ENCODE results near the gene MCF2L.

Gene MCF2L

DNA sequence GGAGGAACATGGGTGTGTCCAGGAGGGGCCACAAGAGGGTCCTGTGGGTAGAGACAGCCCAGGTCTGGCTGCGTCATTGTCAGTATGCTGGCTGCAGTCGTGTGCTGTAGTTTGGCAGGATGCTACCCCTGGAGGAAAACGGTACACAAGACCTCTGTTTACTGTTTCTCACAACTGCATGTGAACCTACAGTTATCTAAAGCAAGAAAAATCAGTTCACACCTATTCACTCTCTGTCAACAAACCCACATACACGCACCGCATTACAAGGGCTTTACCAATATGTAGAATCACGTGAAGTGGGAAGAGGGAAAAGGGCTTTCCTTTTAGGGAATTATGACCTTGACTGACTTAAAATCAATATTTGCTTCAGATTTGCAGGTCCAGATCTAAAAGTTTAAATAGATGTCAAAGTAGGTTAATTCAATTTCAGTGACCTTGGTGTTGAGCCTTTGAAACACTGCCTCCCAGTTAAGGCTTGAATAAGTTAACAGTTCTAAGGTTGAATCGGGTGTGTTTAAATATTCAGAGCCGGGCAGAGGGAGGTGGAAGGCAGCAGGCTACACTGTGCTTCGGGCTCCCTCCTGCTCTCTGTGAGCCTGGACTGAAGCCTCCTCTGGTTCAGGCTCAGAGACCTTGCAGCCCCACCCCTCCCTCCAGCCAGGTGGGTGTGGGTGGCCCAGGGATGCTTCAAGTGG lies 17.2 kb upstream of the MCF2L start:
- no peak for DNase-seq (ENCODE audit: low read depth)

DNA sequence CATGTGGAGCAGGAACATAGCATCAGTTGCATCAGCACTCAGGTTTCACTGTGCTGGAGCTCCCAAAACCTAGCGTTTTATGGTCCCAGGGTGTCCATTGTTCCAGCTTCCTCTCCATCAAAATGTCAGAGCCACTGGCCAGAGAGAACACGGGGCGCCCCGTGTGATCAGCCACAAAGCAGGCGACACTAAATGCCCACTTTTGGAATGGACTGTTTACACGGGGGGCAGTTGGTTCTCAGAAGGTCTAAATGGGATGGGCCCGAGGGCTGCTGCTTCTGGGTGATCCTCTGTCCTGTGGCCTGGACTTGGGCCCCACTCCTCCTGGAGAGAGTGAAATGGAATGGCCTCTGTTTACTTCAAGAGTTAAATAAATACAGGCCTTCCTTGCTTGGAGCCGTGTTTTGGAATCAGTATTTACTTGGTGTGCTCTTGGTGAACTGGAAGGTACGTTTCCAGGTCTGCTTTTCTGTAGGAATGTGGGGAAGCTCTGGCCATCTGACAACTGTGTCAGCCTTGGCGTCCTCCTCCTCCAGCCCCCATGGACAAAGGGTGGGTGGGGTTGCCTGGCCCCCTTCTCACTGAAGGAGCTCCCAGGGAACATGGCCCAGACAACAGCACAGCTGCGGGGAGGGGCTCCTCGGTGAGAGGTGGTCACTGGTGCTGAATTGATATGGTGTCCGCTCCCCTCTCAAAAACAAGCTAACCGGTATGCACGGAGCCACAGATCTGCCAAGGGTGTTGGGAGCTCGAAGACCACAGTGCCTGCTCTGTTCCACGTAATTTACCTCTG lies 16.1 kb upstream of the MCF2L start:
- no peak for DNase-seq (ENCODE audit: low read depth)

DNA sequence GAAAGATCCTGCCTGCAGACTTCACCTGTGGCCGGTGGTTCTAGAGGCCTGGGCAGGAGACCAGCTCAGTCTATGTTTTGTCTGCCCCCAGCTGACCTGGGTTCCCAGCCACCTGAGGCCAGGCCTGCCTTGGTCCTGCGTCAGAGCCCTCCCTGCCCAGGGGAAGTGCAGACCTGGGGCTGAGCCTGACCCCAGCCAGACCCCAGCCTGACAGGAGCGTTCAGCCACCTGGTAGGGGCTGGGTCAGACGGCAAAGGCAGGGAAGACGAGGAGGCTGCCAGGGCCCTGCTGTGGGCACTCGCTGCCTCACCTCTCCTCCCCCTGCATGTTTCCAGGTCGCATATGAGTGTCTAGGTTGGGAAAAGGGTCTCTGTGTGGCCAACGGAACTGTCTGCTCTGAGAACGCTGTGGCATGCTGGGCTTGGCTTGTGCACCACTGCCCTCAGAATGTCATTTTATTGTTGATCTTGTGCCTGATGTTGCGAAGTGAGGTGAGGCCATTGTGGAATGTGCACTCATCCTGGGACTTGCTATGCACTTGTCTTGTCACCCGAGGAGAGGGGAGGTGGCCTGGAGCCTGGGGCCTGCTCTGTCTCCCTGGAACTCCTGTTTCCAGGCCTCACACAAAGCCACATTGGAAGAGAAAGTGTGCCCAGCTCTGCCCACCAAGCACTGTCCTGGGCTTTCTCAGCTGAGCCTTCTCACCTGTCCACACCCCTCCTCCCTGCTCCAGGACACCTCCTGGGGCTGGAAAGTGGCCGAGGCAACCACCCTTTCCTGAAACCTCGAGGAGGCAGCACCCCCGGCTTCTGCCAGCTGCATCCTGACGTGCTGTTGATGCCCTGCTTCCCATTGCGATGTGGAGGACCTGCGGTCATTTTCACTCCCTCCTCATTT lies 15.2 kb upstream of the MCF2L start:
- DNase-seq (ENCODE audit: low read depth) = no peak

DNA sequence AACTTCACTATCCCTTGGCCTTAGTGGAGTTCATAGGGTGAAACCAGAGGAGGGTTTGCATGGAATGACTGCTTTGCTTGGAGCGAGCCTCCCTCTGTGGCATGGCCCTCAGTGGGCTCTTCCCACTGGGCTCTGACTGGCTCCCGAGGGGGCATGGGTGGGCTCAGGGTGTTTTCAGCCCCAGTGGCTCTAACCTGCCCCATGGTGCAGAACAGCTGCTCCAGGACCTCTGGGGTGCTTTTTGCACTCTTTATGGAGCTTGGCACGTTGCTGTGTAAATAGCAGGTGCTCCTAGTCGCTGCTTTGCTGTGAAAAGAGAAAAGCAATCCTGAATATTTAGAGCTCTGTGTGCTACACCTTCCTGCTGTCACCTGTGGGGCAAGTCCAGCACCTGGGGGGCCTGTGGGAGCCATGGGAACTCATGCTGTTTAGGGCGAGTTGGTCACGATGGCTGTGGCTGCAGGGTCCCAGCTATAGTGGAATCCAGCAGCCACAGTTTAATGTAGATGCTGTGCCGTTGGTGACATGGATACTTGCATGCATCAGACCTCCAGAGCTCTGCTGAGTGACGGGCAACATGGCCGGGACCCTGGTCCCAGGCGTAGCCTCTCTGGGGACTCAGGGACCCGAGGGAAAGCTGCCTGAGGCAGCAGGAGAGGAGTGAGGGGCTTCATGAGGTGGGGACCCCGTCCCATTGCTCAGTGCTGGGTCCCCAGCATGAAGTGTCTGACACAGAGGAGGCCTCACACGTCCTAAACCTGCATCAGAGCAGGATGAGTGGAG lies 14.3 kb upstream of the MCF2L start:
- DNase-seq (ENCODE audit: low read depth) = no peak

DNA sequence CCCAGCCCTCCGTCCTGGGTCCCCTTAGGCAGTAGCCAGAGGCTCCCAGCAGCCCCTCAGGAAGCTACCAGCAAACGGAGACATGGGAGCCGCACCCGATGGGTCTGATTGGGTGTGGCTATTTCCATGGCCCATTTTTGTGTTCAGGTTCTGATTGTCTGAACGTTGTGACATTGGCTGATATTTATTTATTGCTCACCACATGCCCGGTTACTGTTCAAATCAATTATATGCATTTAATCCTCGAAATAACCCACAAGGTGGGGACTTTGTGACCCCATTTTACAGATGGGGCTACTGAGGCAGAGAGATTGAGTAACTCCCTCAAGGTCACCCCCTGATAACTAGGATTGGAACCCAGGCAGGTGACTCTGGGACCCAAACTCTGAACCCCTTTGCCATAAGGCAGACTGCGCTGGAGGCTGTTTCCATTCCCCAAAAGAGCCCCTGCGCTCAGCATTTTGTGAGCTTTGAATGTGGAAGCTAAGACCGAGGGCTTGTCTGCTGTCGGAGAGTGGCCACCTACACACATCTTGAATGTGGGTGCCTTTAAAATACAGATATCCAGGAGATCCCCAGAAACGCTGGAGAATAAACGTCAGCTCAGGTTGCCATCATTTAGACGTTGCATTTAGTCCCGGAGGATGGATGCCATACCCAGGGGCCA lies 13.6 kb upstream of the MCF2L start:
- DNase-seq (ENCODE audit: low read depth) = no peak

DNA sequence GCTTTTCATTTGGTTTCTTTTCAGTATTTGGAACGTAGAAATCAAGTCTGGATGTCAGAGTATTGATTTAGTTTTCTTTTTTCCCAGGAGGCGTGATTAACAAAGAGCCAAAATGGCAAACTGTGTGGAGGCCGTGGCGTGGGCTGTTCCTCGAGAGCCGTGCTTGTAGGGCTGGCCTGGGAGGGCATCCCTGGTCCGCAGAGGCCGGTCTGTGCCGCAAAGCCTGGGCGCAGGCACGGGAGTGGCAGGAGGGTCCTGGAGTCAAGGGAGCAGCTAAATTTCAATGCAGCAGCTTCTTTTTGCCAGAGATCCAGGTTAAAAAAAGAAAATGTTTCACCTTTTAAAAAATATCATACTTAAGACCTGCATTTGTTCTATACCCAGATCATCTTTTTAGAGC lies 13.1 kb upstream of the MCF2L start:
- DNase-seq (ENCODE audit: low read depth) = no peak

DNA sequence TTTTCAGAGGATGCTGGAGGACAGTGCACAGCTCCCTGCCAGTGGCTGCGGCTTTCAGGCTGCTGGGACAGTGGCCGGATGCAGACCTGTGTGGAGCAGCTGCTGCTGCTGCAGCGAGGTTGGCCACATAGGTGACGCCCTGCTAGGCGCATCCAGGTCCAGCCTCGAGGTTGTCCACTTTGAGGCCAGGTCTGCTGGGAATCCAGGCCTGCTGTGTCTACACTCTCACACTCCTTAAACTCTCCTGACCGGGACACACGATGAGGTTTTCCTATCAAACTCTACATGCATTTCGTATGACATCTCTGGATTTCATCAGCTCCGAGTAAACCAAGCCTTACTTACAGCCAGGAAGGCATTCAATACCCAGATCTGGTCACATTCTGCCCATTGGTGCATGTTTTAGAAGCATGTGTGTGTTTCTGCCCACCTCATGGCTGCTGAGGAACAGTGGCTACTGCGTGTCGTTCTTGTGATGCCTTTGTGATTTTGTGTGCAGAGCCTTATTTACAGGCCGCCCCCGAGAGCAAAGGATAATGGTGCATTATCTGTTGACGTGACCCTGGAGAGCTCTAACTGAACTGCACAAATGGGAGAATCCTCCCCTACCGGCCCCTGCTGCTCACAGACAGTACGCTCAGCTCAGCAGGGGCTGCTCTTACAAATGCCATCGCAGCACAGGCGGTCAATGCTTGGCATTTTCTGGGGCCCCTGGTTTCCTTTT lies 12.3 kb upstream of the MCF2L start:
- no peak for DNase-seq (ENCODE audit: low read depth)

DNA sequence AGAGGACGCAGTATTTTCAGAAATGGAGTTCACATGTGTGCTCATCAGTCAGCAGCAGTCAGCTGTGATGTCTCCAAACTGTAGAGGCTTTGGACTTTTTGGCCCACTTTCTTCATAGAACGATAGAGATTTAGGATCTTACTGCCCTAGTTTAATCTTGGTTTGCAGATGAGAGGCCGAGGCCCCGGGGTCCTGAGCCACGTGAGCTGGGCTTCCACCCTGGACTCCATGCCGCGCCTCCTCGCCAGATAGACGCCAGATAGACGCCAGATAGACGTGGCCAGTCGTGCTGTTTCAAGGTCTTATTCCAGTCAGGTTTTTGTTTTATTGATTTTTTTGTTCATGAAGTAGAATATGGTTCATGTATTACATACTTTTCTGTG lies 11.7 kb upstream of the MCF2L start:
- no peak for DNase-seq (ENCODE audit: low read depth)

DNA sequence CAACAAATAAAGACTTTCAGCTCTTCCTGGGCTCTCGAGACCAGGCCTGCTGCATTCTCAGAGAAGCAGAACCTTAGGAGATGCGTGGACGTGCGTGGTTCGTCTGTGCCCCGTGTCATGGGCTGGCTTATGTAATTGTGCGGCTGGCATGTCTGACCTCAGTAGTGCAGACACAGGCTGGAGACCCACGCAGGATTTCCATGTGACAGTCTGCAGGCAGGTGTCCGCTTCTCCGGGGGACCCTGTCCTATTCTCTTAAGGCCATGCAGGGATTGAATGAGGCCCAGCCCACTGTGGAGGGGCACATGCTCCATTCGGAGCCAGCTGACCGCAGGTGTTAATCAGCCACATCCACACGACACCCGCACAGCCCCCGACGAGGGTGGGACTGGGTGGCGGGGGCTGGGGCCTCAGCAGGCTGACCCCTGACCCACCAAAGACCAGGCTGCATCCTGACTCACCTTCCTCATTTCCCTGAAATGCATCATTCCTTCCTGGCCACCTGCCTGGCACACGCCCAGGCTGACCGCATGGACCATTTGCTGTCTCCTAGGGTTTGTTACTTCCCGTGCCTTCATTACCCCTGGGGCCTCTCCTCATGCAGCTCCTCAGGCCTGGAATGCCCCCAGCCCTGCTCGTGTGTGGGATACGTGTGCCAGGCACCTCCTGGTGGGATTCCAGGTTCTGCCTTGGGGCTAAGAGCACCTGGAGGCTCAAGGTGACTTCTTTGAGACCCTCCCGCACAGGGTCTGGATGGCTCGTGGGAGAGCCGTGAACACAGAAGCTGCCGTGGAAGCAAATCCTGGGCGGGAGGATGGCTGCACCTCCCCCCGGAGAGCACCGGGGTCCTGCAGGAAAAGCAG lies 10.7 kb upstream of the MCF2L start:
- no peak for DNase-seq (ENCODE audit: low read depth)

DNA sequence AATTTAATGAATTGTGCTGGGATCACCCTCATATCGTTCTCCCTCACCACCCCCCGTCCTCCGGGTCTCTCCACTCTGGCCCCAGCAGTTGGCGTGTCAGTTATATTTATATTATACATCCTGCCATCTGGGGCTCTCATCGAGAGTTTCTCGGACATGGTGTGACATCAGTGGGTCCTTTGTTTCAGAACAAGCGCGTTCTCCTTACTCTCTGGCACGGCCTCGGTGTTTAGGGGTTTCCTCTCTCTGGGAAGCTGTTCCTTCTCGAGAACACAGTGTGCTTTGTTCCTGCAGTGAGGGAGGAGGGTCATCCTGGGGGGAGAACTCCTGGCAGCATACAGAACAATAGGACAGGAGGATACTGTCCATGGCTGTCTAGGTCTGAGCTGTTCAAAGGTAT lies 9.8 kb upstream of the MCF2L start:
- no peak for DNase-seq (ENCODE audit: low read depth)

DNA sequence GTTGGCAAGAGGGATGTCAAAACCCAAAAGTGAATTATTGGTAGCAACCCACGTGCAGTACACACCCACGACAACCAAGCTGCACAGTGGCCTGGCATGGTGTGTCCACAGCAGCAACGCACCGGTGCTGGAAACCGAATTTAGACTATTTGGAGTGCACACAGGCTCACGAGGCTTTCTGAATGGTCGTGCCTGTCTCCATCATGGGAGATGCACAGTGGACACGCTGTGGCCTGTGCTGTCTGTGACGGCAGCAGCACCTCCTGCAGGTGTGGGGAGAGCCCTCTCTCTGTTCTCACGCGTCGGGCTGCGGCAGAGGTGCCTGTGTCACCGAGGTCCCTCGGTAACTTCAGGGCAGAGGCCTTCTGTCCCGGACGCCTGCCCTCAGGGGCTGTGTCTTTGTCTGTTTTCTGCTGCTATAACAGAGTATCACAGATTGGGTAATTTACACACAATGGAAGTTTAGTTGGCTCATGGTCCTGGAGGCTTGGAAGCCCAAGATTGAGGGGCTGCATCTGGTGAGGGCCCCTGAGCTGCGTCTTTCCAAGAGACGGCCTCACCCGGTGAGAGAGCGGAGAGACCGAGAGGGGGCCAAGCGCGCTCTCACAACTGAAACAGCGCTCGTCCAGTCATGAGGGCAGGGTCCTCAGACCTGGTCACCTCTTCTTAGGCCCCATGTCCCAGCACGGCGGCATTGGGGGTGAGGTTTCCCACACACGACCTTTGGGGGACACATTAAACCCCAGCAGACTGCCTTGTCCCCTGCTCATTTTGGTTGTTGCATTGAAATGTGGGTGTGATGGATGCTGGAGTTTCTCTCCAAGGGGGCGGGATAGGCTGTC lies 9.1 kb upstream of the MCF2L start:
- no peak for DNase-seq (ENCODE audit: low read depth)

DNA sequence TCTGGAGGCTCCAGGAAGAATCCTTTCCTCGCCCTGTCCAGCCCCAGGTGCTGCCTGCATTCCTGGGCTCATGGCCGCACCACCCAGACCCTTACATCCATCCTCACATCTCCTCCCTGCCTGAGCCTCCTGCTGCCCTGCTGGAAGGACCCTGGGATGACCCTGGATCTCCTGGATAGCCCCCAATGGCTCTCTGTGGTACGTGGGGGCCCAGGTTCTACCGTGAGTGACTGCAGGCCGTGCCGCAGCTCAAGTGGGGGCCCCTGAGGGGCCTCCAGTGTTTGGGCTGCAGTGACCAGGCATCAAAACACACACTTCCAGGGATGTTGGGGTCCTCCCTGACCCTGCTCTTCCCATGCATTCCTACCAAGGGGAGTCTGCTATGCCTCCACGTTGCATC lies 8.3 kb upstream of the MCF2L start:
- DNase-seq (ENCODE audit: low read depth) = no peak

DNA sequence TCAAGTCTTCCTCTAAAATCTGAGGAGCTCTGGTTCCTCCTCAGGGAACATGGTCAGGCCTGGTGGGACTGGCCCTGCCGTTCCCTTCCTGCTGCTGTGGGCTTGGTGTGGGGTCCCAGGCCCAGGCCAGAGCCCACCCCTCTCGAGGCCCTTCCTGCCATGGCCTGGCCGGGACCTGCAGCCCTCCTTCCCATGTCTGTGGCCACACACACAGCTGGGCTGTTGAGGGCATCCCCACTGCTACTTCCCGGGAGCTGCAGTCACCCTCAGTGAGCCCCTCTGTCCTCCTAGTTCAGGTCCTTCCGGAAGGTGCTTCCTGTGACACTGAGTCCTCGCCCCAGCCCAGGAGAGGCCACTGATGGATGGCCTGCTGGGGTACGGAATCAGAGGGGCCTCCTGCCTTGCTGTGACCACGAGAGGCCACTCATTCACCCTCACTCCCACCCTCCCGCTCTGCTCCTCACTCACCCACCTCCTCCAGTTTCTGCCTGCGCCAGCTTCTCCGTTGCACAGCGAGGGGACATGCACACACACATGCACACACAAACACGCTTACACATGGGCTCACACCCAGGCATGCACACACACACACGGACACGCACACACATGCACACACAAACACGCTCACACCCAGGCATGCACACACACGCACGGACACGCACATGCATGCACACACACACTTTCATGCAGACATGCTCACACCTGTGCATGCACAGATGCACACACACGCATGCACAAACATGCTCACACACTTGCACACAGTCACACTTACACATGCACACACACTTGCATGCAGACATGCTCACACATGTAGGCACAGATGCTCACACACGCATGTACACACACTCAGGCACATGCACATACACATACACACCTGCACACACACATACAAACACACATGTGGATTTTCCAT lies 7.3 kb upstream of the MCF2L start:
- no peak for DNase-seq (ENCODE audit: low read depth)

DNA sequence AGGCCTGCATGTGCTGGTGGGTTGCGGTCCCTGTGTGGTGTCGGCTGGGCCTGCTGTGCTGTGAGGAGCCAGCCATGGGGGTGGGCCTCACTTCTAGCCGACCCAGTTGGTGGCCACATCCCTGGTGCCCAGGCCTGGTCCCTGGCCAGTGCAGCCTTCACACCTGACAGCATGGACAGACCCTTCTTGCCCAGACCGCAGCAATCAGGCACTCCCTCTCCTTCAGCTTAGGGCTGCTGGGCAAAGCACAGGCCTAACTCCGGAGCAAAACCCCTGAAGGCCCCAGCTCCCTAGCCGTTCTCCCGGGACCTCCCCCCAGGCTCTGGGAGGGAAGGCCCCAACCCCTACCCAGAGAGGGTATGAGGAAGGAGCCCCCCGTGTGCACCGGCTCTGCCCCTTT lies 6.6 kb upstream of the MCF2L start:
- DNase-seq (ENCODE audit: low read depth) = no peak

DNA sequence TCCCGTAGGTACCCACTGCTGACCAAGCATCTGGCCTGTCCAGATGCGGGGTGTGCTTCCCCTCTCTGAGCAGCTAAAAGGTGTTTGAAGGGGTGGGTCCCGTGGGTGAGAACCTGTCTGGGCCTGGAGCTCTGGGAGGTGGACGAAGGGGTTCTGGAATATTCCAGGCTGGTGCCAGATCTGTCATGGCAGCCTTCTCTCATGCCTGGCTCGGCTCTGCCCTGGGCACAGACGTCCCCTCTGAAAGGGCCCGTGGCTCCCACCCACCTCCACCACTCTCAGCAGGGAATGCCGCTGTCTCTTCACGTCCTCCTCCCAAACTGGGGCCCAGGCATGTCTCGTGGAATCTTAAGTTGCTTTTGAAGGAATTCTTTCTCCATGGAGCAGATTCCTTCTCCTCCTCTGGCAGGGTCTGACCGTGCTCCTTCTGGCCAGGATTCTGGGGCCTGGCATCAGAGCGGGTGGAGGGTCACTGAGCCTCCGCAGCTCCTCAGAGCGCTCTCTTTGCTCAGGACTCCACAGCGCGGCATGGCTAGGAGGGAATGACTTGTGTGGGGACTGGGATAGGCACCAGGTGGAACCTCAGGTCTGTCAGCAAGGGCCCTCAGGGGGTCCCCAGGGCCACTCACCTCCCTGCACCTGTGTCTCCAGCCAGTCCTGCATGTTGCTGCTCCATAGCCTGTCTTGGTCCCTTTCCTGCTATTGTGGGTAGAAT lies 5.9 kb upstream of the MCF2L start:
- DNase-seq (ENCODE audit: low read depth) = no peak

DNA sequence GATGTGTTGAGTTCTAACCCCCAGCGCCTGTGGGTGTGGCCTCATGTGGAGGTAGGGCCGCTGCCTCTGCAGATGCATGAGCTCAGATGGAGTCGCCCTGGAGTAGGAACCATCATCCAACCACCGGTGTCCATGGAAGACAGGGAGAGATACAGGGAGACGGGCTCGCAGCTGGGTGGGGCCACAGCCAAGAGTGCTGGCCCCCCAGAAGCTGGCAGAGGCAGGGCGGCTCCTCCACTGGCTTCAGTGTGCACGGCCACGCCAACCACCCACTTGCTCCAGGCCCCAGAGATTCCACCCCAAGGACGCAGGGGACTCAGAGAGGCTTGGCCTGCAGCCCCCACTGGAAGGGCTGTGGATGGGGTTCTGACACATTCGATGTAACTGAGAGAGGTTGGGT lies 5.4 kb upstream of the MCF2L start:
- no peak for DNase-seq (ENCODE audit: low read depth)

DNA sequence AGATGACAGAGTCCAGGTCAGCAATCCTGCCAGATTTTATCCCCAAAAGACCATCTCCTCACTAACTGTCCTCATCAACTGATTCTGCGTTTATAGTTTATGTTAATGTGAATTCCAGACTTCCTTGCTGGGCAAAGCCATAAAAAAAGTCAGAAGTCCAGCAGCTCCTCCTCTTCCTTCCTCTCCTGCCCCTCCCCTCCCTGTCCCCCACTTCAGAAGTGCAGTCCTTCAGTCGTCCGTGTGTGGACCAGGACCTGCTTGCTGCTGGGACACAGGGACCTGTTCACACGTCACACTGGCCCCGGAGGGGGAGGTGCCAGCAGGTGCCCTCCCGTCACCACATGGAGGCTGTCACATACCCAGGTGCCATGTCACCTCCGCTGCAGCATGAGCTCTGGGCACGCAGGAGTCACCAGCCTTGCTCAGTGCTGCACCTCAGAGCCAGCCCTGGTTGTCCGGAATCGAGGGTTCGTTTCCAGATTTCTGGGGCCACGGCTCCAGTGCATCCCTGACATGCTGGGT lies 4.0 kb upstream of the MCF2L start:
- no peak for DNase-seq (ENCODE audit: low read depth)
